Neural progenitor cell (in vitro differentiated cells): Measurements from ENCODE around the gene SLC5A3.
A peak's percentile ranks its signal among the peaks of the same experiment; 100 is the strongest.

ENCODE experiments used
- CTCF ChIP-seq: fragments of 200-600 bp; sonication (generic); IDR thresholded peaks from 2 replicates; pipeline ENCODE4 v1.5.1; 2017; ENCODE audit warnings: antibody characterized with exemption, mild to moderate bottlenecking
- EZH2phosphoT487 ChIP-seq: fragments of 200-600 bp; sonication (generic); IDR thresholded peaks from 2 replicates; pipeline ENCODE4 v1.6.1; 2017; ENCODE audit warnings: antibody characterized with exemption

- TF ChIP-seq EZH2phosphoT487 (no peak), CTCF (peak; percentile 58)
These were observed 18.2 kb downstream of the SLC5A3 start for GRCh38 chr21:34091607-34092006.
